Right cardiac atrium (tissue), 5 donors: Measurements from ENCODE around the gene PCK2. TPM values are rescaled to one million over a fixed set of nuclear protein-coding genes. Genes with fewer than 3 reads are reported as not detected.

Experiments
- ATAC-seq, 2 donors: fragments of 200-7000 bp; cut with Tn5 transposase; one replicate each; pipeline versions ENCODE4 v1.8.0 to v1.9.1; 2020; ENCODE audit warnings: moderate library complexity in 2 of 2, mild to moderate bottlenecking in 1 of 2
- DNase-seq, 3 donors: peaks; one replicate each; pipeline ENCODE4 v3.0.0-alpha.2; 2020
- H3K27ac ChIP-seq: one replicate; pipeline ENCODE4 v1.5.1; 2013; ENCODE audit warnings: mild to moderate bottlenecking, low read length, control low read depth, moderate library complexity
- H3K27me3 ChIP-seq: one replicate; pipeline ENCODE4 v1.6.1; 2013; ENCODE audit not compliant: control insufficient read depth, insufficient read depth
- H3K4me1 ChIP-seq: one replicate; pipeline ENCODE4 v1.6.1; 2013; ENCODE audit warnings: low read length; ENCODE audit not compliant: control insufficient read depth, insufficient read depth
- H3K4me3 ChIP-seq: one replicate; pipeline ENCODE4 v1.5.1; 2013; ENCODE audit warnings: low read length, control low read depth
- H3K9me3 ChIP-seq: one replicate; pipeline ENCODE4 v1.6.1; 2013; ENCODE audit warnings: low read length; ENCODE audit not compliant: control insufficient read depth
- WGBS: extraction: QIAGEN DNeasy Blood & Tissue Kit; methylation state at CpG from one replicate; pipeline ENCODE4 v1.1.7; 2013; 5-methylcytosine and 5-hydroxymethylcytosine counted together
- intact Hi-C, 4 donors: fragments of 100-400 bp; cut with DNase I; formaldehyde crosslinking; loops; one replicate each; pipeline versions ENCODE4 v1.11.0 to v1.14.0; 2022 to 2023
- polyA plus RNA-seq: library from polyadenylated mRNA; stranded (reverse); fragments of 200-250 nt; gene quantifications from one replicate; pipeline ENCODE4 v1.2.3, GENCODE V29; 2013
- total RNA-seq, 4 donors: library from RNA; stranded (reverse); fragmentation: NEBNext Ultra II Directional; extraction: Animal tissue kit (Norgen Biotek cat#: 25700); gene quantifications; one replicate each; pipeline ENCODE4 v1.2.1, GENCODE V29; 2021
- donor health status: healthy with polysubstance abuse.
- donor health status: DM: no; HTN: yes; CAD: no.
- donor health status: DM: no; HTN: no; CAD: no.
- donor health status: DM: no; HTN: yes; CAD: no; lungs with severe emphysema.
- donor health status: DM: yes; HTN: yes; CAD: no.

Gene PCK2
- total and polyA plus RNA-seq, 5 donors, result 3.5 to 11.0 (median 4.9) TPM

GRCh38 chr14:24078146-24078545 is 16.0 kb upstream of the PCK2 start:
- ATAC-seq (no peak), DNase-seq (no peak)
- no peak overlapping the region for H3K4me3 ChIP-seq
- H3K27ac ChIP-seq, result no peak overlapping the region
- intact Hi-C loops, result no loop called here
- H3K4me1 ChIP-seq, result no peaks in the 10 kb centered on the region
- H3K27me3 ChIP-seq, result no peaks in the 10 kb centered on the region
- WGBS, result 74% methylated on average over 3 of the region's 3 CpGs
- H3K9me3 ChIP-seq, result no peaks in the 10 kb centered on the region

DNA sequence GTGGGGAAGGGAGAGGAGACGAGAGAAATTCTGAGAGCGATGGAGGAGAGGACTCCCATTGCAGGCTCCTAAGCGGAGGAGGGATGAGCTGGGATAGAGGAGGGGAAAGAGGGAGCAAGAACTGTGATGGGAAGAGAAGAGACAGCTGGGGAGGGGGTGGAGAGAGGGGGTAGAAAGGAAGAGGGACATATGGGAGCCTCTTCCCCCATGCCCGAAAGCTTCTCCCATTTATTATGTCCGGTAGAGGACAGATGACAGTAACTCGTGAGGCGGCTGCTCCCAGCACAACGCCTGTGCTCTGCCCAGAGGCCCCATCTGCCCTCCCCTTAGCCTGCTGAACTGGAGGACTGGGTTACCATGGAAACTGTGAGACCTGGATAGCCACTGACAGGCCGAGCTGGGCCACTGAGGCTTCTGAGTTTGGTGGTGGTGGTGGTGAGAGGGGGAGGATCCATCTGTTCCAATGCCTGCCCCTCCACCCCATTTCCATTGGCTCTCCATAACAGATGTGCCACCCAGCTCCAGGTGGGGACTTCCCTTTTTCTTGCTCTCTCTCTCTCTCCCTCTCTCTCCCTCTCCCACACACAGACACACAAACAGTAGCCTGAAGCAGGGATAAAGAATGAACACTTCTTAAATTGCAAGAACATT is 14.5 kb upstream of the PCK2 start:
- ATAC-seq (no peak), DNase-seq (no peak)
- 91% methylated on average over 9 of the region's 9 CpGs for WGBS
- Histone ChIP-seq H3K4me3 (no peak overlapping the region), H3K27me3 (no peaks in the 10 kb centered on the region), H3K4me1 (no peaks in the 10 kb centered on the region), H3K9me3 (no peaks in the 10 kb centered on the region), H3K27ac (no peak overlapping the region)
- intact Hi-C loops, result no loop called here

- intact Hi-C loops, result no loop called here
- no peak for DNase-seq
Observed at GRCh38 chr14:24080142-24080530, 14.0 kb upstream of the PCK2 start.

GRCh38 chr14:24080888-24081738 is 13.0 kb upstream of the PCK2 start:
- no peaks in the 10 kb centered on the region for H3K9me3 ChIP-seq
- H3K4me1 ChIP-seq, result no peaks in the 10 kb centered on the region
- intact Hi-C loops, result no loop called here
- H3K4me3 ChIP-seq, result peak overlapping the region; percentile 76
- peak in 2 of 3 donors; percentile 77 to 81 for DNase-seq
- H3K27me3 ChIP-seq, result no peaks in the 10 kb centered on the region
- WGBS, result under 1% methylated on average over 74 of the region's 74 CpGs
- peak; percentile 68 to 82 for ATAC-seq
- H3K27ac ChIP-seq, result no peak overlapping the region

More at GRCh38 chr14:24080142-24080530, 14.0 kb upstream of the PCK2 start:
- 78% methylated on average over 6 of the region's 6 CpGs for WGBS
- no peak for ATAC-seq
- H3K4me1 ChIP-seq, result no peaks in the 10 kb centered on the region
- H3K9me3 ChIP-seq, result no peaks in the 10 kb centered on the region
- no peak overlapping the region for H3K27ac ChIP-seq
- H3K4me3 ChIP-seq, result no peak overlapping the region
- H3K27me3 ChIP-seq, result no peaks in the 10 kb centered on the region

- H3K4me3 ChIP-seq, result peak overlapping the region; percentile 76
- intact Hi-C loops, result no loop called here
- no peak overlapping the region for H3K27ac ChIP-seq
- ATAC-seq, result no peak
- H3K27me3 ChIP-seq, result no peaks in the 10 kb centered on the region
- WGBS, result 22% methylated on average over 26 of the region's 26 CpGs
- no peaks in the 10 kb centered on the region for H3K4me1 ChIP-seq
- no peaks in the 10 kb centered on the region for H3K9me3 ChIP-seq
- DNase-seq, result no peak
Observed at GRCh38 chr14:24081739-24082211, 12.3 kb upstream of the PCK2 start.

DNA sequence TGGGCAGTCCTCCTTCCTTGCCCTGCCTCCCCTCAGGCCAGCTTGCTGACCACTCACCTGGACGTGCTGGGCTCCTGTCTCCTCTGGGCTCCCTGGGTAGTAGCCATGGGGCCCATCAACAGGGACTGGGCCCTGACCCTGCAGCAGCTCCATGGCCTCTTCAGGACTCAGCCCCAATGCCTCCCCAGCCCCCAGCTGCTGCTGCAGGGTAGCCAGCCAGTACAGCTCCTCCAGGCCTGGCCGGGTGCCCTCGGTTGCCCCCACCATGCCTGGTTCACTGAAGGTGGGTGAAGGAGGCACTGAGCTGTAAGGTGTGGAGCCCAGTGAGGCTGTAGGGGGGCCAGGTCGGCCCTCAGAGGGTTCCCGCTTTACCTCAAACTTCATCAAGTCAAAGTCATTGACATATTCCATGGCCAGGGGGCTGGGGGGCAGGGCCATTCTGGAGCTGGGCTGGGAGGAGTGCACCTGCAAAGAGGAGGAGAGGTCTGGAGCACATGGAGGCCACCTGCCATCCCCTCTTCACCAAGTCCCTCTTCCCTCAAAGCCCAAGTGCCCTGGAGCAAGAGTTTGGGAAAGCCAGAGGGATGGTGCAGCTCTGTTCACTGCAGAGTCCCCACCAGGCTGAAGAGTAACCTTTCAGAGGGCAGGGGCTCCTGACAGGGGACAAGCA is 11.6 kb upstream of the PCK2 start:
- intact Hi-C loops, result no loop called here
- no peaks in the 10 kb centered on the region for H3K27me3 ChIP-seq
- DNase-seq, result no peak
- H3K9me3 ChIP-seq, result no peaks in the 10 kb centered on the region
- no peak overlapping the region for H3K27ac ChIP-seq
- WGBS, result 88% methylated on average over 5 of the region's 5 CpGs
- ATAC-seq, result peak in 1 of 2 donors; percentile 12
- no peak overlapping the region for H3K4me3 ChIP-seq
- no peaks in the 10 kb centered on the region for H3K4me1 ChIP-seq

GRCh38 chr14:24083462-24083861 is 10.6 kb upstream of the PCK2 start:
- Histone ChIP-seq H3K4me1 (no peaks in the 10 kb centered on the region), H3K4me3 (no peak overlapping the region), H3K27ac (no peak overlapping the region), H3K9me3 (no peaks in the 10 kb centered on the region), H3K27me3 (no peaks in the 10 kb centered on the region)
- ATAC-seq (no peak), DNase-seq (no peak)
- intact Hi-C loops, result no loop called here
- 89% methylated on average over 3 of the region's 3 CpGs for WGBS

DNA sequence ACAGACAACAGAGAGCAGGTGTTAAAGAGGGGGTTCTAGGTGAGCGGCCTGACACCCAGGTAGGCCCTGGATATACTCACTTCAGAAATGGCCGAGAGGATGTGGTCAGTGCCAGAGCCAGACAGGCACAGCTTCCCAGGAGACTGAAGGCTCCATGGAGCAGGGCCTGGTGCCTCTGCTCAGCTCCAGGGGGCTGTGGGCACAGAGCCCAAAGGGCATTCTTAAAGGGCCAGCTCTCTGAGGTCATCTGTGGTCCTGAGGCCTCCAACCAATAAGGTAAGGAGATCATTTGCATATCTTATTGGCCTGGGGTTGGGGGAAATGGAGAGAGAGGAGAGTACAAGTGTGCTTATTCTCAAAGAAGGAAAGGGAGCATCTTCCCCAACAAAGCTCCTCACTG is 9.7 kb upstream of the PCK2 start:
- Histone ChIP-seq H3K27me3 (no peaks in the 10 kb centered on the region), H3K4me1 (no peaks in the 10 kb centered on the region), H3K27ac (no peak overlapping the region), H3K9me3 (no peaks in the 10 kb centered on the region), H3K4me3 (no peak overlapping the region)
- intact Hi-C loops, result no loop called here
- 91% methylated on average over 2 of the region's 2 CpGs for whole genome bisulfite sequencing
- ATAC-seq (no peak), DNase-seq (no peak)

DNA sequence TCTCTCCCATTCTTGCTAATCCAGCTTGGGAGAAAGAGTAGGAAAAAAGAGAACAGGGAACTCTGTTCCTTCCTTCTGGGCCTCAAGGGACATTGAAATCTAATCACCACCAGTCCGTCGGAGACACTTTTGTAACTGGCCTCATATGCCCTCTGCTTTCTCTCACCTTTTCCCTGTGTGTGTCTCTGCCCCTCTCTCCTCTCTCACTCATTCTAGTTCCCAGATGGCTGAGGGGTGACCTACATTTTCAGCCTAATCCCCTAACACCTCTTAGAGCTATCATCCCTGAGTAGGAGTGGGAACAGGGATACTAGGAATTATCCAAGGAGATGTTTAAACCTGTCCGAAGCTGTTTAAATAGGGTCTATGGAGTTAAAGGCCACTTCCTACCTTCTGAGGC is 8.9 kb upstream of the PCK2 start:
- WGBS, result 59% methylated on average over 3 of the region's 3 CpGs
- DNase-seq (no peak), ATAC-seq (no peak)
- Histone ChIP-seq H3K27ac (no peak overlapping the region), H3K4me3 (no peak overlapping the region), H3K9me3 (no peaks in the 10 kb centered on the region), H3K4me1 (no peaks in the 10 kb centered on the region), H3K27me3 (no peaks in the 10 kb centered on the region)
- intact Hi-C loops, result no loop called here

DNA sequence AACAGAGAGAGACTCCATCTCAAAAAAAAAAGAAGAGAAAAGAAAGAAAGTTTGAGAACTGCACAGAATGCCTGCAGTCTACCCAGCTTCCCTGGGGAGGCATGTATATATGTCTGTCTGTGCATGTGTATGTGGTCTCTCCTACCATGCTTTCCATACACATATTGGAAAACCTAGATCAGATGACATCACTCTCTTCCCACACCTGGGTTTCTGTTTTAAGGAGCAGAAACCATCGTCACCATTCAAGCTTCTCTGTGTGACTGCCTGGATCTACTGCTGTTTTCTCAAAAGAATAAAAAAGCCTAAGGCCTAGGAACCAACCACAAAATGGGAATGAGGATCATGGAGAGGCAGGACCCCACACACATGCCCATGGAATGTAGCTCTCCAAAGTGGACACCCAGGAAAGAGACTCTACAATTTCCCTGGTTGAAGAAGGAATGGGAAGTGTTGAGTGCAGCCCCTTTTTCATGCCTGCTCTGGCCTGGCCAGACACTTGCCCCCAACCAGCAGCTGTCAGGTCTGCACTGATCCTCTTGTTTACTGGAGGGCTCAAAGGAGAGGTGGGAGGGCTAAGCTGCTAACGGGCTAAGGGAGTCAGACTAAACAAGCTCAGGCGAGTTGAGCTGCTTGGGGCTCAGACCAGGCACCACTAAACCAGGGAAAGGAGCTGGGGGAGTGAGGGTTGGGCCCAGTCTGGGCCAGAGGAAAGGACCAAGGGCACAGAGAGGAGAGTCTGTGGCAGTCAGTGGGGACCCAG is 7.7 kb upstream of the PCK2 start:
- Histone ChIP-seq H3K4me3 (no peak overlapping the region), H3K9me3 (no peaks in the 10 kb centered on the region), H3K27ac (no peak overlapping the region), H3K27me3 (no peaks in the 10 kb centered on the region), H3K4me1 (no peaks in the 10 kb centered on the region)
- 82% methylated on average over 3 of the region's 3 CpGs for WGBS
- DNase-seq, result no peak
- no peak for ATAC-seq
- intact Hi-C loops, result no loop called here
